GM21723 (cell line): ENCODE measurements around the gene CEACAM3.

Experiments used
- ATAC-seq: cut with Tn5 transposase; IDR thresholded peaks from one replicate; pipeline ENCODE4 v1.9.1; 2021; ENCODE audit warnings: mild to moderate bottlenecking, moderate library complexity; ENCODE audit not compliant: unreplicated experiment

Gene CEACAM3

DNA sequence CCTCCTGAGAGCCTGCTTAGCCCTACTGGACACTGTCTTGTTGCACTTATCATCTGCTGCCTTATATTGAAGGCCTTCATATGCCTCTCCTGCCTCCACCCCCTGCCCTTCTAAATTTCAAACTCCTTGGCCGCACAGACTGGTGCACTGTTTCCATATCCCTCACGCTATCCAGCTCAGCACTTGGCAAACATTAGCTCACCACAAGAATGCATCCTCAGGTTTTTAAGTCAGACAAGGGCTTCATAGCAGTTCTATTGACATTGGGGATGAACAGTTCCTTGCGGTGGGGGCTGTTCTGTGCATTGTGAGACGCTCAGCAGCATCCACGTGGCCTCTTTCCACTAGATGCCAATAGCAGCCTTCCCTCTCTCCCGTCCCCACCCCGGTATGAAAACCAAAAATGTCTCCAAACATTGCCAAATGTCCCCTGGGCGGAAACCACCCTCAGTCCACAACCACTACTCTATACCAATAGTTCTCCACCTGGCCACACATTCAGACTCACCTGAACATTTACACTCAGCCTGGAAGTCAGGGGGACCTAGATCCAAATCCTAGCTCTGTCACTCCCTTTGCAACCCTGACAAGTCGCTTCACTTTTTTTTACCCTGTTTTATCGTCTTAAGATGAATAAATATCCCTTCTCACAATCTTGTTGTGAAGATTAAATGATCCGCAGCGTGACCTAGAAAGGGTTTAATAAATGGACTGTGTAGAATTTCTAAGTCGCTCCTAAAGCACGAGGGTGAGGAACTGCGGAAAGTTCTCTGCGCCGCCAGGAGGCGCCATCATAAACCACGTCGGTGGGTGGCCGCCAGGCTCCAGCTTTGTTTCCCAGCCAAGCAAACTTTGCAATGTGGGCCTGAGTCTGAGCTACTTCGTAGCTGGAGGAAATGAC, 3.6 kb upstream of the CEACAM3 start:
- ATAC-seq = no peak

DNA sequence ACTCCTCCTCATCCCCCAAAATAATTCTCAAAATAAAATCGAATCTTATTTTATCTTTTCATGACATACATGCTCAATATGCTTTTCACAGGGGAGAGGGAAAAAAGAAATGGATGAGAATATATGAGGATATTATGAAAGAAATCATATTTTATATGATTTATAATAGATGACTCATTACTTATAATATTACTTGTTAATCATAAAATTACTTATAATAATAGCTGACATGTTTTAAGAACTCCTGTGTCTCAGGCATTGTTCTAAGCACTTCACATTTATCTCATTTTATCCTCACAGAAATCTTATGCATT, 3.0 kb upstream of the CEACAM3 start:
- no peak for ATAC-seq

DNA sequence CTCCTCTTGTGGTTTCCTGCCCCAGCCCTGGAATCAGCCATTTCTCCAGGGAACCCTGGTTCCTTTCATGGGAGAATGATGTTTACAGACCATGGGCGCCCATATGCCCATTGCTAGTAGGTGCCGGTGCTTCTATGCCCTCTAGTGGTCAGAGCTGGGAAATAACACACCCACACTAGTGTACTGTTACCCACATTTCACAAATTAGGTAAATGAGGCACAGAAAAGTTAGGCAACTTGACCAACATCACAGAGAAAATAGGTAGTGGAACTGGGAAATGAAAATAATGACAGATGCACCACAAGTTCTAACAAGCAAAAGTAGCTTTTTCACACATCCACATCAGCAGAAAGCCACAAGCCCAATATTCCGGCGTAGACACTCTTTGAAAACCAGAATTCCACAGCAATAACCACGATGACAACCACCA, 1.3 kb upstream of the CEACAM3 start:
- no peak for ATAC-seq

DNA sequence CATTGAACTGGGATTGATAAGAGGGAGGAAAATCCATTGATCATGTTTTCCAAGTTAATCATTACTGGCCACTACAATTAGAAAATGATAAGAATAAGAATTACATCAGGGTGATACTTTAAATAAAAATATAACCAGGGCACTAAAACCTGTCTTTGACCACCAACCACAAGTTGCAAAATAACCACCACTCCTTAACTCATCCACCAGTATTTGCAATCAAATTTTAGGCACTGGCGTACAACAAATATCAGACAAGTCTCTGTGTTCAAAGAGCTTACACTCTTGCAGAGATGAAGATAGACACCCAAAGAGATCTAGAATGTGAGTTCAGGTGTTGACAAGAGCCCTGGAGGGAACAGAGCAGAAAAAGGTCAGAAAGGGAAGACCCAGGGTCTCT, 514 bp downstream of the CEACAM3 start:
- ATAC-seq = no peak

DNA sequence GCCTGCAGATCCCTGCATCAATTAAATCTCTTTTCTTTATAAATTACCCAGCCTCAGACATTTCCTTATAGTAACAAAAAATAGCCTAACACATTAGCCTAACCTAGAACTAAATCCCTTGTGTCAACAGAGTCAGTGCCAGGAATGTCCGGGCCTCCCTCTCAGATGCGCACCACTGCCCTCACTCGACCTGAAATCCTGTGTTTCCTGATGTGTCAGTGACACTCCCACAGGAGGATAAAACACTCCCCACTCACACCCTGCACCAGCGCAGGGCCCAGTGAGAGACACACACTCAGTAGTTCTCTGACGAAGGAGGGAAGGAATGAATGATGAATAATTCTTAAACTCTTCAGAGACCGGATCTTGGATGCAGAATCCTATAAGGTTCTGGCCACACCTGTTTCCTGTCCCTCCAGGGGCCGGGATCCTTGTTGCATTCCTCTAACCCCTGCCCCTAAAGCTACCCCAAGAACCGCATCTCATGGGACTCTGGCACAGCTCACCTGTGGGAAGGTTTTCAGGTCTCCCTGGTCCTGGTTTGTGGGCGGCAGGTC, 3.1 kb downstream of the CEACAM3 start:
- ATAC-seq = no peak

DNA sequence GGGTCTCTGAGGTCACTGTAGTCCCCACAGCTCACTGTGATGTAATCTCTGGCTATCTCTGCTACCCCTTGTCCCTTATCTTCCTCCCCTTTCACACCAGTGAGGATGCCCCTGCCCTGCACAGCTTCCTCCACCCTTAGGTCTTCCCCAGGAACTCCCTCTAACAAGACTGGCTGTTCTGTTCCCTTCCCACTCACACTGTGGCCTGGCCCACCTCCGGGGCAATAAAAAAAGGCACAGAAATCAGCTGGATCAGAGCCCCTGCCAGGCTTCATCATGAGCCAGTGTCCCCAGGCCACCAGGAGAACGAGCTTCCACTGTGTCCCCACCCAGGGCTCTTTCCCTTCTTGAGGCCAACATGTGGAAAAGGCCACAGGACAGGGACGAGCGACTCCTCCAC, 4.6 kb downstream of the CEACAM3 start:
- no peak for ATAC-seq

DNA sequence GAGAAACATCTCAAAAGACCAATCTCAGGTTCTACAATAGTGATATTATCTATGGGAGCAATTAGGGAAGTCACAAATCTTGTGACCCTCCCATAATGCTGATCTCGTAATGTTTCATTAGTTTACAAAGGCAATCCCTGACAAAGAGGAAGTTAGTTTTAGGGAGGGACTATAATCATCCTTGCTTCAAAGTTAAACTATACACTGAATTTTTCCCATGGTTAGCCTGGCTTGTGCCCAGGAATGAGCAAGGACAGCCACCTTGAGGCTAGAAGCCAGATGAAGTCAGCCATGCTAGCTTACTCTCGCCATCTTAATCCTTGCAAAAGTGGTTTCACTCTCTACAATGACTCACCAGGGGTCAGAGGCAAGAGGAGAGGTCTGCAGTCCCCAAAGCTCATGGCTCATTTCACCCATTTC, 5.4 kb downstream of the CEACAM3 start:
- no peak for ATAC-seq

DNA sequence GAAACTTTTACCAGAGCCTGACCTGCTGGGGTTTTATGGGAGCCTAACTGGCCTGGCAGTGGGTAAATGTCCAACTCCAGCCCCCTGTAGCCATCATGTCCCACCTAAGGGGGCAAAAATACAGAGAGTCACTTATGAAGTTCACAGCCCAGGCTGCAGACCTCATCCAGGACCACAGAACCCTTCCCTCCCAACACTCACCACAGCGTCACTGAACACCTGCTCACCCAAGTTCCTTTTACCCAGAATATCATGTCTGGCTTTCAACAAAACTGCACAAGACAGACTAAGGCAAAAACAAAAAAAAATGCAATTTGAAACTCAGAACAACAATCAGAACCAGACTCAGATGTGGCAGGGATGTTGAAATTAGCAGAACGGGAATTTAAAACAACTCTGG, 6.4 kb downstream of the CEACAM3 start:
- no peak for ATAC-seq

DNA sequence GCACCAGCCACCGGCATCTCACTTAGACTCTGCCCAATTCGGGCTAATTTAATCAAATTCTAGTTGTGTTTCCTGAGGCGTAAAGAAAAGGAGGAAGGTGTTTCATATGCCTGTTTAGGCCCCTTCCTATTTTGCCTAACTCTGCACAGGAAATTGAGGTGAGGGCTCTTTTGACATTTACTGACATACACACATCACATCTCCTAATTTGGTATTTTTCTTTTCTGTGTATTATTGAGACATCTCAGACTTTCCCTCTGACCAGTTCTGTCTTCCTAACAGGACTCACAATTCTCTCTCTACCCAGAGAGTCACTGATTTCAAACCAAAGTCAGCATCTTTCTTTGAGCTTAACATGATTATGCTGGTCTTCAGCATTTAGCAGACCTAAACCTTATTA, 7.9 kb downstream of the CEACAM3 start:
- ATAC-seq = no peak

DNA sequence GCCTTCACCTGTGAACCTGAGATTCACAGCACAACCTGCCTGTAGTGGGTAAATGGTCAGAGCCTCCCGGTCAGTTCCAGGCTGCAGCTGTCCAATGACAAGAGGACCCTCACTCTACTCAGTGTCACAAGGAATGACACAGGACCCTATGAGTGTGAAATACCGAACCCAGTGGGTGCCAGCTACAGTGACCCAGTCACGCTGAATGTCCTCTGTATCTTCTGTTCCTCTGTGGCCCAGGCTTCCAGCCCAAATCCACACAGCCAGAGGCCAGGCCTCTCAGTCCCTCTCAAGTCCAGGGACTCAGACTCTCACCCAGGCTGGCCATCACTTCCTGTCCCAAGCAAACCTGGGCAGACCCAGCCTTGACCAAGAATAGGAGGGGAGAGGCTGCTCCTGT, 10.8 kb downstream of the CEACAM3 start:
- ATAC-seq = no peak

DNA sequence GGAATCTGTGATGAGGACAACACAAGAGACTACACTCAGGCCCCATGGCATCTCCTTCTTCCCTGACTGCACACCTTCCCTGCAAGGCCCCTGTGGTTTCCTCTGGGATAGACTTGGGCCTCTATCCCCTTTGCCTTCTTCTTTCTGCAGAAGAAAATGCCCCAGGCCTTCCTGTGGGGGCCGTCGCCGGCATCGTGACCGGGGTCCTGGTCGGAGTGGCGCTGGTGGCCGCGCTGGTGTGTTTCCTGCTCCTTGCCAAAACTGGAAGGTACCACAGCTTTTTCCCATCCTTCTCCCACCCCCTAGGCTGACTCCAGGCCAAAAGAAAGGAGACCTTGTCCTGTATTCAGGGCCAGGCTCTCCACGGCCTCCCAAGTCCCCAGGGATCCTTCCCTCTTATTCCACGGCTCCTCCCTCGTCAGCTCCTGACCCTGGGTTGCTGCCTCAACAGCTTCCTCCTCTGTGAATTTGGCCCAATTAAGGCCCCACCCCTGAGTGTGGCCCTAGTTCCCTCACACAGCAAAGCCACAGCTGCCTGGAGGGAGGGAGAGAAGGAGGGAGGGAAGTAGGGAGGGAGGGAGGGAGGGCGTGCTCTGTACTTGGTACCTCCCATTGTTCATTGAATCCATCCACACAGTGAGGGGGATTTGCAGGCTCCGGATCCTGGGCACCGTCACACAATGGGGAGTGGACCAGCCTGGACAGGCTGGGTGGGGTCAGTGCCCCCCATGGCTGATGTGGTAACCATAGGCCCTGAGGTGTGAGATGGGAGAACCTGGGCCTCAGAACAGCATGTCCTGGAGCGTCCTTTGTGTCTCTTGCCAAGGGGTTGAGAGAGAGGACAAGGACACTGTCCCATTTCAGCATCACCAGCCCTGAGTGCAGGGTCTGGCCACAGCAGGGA, 12.5 kb downstream of the CEACAM3 start:
- no peak for ATAC-seq

DNA sequence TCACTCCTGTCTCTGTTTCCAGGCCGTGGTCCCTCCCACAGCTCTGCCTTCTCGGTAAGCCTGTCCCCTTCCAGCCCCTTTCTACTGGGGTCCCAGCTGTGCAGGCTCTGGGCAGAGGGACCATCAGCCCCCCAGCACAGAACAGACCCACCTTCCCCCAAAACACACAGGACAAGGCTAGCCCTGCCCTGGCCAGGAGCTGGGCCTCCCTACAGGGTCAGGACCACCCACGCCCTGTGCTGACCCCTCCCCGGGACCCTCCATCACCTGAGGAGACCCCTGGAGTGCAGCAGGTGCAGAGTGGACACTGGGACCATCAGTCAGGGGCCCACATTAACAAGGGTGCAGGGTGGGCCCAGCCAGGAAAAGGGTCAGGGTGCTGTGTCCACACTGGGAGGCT, 13.9 kb downstream of the CEACAM3 start:
- no peak for ATAC-seq

DNA sequence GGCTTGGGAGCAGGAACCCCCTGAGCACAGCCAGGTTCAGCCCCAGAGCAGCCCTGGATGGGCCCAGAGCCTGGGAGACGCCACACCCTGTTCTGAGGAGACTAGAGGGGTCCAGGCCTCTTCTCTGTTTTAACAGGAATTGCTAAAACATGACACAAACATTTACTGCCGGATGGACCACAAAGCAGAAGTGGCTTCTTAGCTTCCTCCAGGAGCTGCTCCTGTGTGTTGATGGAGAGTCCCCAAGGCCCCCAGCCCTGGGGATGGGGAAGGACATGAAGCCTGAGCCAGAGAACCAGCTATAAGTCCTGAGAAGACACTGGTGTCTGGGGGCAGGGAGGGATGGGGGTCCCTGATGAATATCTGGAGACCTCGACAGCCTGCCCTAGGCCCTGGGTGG, 14.6 kb downstream of the CEACAM3 start:
- ATAC-seq = no peak

DNA sequence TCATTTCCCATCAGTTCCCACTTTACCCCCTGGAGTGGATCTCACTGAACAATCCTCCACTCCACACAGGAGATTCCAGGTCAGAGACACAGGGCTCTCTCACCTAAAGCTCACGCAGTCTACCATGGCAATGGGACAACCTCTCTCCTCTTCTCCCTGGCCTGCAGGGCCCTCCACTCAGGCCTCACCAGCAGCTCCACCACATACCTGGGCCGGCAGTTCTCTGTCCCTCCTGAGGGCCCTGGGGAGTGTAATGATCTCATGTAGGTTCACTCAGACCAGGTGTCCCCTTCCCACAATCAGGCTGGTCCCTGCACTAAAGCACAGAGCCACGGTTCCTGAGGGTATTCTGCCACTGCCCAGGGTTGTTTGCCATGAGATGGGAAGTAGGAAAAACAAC, 15.6 kb downstream of the CEACAM3 start:
- no peak for ATAC-seq

DNA sequence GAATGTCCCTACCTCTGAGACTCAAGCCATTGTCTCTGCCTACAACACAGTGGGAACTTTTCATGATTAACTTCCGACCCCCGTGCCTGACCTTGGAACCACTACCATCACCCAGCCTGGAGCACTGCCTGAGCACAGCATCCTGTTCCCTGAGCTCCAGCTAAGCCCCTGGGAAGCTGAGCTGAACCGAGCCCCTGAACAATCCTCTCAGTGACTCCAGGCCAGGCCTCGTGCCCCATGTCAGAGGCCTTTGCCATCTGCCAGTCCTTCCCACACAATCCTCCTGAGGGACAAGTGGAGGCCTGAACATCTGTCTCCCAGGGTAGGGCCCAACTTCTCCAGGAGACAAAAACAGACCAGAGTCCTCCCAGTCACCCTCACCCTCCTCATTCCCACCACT, 17.5 kb downstream of the CEACAM3 start:
- no peak for ATAC-seq

DNA sequence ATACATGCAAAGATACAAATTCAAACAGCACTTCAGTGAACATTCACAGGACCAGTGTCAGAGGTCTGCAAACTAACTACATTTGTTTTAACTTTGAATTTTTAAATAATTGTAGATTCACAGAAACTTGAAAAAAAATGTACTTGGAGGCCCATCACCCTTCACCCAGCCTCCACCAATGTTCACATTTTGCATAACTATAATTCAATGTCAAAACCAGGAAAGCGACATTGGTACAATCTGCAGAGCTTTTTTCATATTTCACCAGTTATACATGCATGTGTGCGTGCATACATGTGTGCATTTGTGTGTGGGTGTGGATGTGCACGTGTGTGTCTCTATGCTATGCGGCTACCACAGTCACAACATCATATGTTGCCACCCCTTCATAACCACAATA, 18.9 kb downstream of the CEACAM3 start:
- no peak for ATAC-seq

DNA sequence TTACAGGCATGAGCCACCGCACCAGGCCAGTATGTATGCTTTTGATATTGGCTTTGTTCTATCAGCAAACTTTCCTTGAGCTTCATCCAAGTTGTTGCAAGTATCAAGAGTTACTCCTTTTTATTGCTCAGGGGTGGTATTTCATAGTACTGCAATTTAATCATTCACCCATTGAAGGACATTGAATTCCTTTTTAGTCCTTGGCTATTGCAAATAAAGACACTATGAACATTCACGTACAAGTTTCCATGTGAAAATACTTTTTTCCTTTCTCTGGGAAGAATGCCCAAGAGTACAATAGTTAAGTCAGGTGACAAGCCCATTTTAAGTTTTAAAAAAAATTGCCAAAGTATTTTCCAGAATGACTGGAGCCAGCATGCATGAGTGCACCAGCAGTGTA, 20.4 kb downstream of the CEACAM3 start:
- ATAC-seq = no peak

DNA sequence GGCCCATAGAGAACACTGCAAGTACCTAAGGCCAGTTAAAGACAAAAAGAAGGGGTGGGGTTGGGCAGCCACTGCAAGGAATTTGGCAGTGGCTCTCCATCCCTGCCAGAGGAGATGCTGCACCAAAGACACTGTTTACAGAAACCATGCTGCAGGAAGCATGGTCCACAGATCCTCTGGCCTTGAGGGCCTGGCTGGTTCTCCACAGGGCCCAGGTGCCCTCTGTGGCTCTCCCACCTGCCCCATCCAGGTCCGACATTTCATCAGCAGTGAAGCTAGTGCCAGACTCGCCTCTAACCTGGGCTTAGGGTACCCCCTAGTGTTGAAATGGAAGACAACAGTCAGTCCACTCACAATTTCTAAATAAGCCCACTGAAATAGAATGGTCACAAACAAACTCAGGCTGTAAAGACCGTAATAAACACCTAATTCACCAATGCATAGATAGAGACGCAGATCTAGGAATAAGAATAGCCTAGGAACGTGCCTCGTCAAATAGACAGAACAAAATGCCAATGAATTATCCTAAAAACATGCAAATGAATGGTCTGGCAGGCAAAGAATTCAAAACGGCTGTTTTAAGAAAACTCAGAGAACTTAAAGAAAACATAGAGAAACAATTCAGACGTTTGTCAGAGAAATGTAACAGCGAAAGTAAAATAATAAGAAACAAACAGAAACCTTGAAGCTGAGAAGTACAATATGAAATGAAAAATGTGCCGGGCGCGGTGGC, 24.8 kb downstream of the CEACAM3 start:
- no peak for ATAC-seq

DNA sequence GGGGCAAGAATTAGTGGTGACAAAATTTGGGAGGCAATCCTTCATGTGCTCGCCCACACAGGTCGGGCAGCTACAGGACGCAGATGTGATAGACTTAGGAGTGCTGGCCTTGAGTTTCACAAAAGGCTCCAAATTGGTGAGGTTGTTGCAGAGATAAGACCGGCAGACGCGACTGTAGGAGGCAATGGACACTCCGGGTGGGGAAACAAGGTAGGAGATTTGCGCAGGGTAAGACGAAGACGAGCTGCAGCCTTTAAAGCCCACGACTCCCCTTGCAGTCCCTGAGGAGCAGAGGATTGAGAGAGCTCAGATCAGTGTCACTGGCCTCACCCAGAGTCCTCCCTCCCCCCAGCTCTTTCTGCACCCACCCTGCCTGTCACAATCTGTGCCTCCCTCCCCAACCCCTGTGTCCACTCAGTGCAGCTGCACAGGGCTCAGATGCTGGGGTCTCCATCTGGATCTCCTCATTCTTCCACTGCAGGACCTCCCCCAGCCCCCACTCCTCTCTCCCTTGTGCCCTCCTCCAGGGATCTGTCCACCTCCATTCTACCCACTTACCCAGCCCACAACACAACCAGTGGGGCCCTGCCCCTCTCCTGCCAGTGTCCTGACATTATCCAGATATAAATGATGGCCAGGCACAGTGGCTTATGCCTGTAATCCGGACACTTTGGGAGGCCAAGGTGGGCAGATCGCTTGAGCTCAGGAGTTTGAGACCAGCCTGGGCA, 41.8 kb downstream of the CEACAM3 start:
- ATAC-seq = no peak

DNA sequence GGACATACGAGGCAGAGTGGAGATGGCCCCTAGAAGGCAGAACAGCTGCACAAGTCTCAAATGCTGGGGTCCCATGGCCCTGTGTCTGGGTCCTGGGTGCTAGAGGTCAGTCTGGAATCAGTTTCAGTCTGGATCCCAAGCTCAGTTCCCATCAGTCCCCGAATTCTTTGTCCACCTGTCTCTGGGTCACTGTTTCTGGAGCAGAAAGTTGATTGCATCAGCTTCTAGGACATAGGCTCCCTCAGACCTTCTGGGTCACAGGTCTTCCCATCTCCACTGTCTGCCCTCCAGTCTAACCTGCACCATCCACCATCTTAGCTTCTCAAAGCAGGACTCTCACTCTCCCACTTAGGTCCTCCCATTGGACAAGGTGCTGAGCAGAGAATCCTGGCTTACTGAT, 42.8 kb downstream of the CEACAM3 start:
- no peak for ATAC-seq
